A204.1 (cell line): ENCODE measurements around the gene PARP16.

Experiments
- FAIRE-seq: peaks from 2 replicates; lab custom pipeline; 2012; peaks lifted over from hg19 to GRCh38; lab: Jason Lieb, UNC

PARP16 gene, protein sequence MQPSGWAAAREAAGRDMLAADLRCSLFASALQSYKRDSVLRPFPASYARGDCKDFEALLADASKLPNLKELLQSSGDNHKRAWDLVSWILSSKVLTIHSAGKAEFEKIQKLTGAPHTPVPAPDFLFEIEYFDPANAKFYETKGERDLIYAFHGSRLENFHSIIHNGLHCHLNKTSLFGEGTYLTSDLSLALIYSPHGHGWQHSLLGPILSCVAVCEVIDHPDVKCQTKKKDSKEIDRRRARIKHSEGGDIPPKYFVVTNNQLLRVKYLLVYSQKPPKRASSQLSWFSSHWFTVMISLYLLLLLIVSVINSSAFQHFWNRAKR

DNA sequence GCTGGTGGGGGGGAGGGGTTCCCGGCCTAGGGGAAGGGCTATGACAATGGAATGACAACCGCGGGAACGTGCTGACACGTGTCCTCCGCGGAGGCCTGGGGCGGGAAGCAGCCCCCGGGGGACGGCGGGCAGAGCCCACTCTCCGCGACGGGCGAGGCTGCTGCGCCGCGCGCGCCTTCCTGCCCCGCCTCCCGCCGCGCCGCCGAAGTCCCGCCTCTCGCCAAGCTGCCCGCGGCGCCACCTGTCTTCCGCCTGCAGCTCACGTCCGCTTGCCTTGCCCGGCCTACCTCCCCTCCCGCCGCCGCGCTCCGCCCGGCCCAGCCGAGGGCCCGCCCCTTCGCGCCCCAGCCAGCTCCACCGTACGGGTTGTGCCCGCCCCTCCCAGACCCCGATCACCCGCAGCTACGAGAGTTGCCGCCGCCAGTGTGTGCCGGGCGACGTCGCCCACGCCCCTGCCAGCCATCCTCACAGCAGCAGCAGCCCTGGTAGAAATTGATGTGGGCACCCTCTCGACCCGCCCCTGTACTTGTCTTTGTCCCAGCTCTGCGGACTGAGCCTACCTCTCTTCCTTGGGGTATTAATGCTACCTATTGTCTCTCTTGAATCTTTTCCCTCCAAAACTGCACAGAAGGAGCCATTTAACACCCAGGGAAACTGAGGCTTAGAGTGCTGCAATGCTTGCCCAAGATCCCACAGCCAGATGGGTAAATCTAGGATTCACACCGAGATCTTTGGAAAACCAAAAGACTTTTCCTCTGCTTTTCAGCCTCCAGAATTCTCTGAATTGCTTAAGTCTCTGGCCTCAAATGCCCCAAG, at the start of gene PARP16:
PARP16 (minus strand) TSS at position 180 of the 816 bp plus-strand sequence. CDS start 457 bp downstream, outside the sequence.
- no peak for FAIRE-seq

DNA sequence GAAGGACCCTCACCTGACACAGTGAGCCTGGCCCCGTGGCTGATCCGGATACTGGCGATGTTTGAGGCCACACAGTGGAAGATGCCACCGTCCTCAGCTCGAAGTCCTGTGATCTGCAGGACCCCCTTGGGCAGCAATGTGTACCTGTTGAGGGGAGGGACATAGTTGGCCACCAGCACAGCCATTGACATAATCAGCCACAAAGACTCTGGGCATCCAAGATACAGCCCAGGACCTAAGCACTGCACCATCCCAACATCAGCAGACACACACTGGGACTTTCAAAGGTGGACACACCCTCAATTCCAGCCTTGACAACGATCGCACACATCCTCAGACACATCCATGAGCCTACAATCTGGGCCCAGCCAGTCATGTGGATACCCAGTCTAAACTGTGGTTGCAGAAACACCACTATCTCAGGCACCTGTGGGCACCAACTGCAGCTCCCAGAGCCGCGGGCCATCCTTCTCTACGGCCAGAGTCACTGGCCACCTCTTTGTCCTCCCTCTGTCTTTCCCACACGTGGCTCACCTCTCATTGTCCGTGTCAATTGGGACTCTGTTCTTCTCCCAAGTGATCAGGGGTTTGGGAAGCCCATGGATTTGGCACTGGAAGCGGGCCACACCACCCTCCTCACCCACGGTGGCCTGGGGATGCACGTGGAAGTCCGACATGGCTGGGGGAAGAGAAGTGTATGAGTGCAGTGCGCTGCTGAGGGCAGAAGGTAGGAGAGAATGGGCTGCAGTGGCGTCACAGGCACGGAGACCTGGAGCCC, 48.8 kb upstream of the PARP16 start:
- FAIRE-seq: no peak

DNA sequence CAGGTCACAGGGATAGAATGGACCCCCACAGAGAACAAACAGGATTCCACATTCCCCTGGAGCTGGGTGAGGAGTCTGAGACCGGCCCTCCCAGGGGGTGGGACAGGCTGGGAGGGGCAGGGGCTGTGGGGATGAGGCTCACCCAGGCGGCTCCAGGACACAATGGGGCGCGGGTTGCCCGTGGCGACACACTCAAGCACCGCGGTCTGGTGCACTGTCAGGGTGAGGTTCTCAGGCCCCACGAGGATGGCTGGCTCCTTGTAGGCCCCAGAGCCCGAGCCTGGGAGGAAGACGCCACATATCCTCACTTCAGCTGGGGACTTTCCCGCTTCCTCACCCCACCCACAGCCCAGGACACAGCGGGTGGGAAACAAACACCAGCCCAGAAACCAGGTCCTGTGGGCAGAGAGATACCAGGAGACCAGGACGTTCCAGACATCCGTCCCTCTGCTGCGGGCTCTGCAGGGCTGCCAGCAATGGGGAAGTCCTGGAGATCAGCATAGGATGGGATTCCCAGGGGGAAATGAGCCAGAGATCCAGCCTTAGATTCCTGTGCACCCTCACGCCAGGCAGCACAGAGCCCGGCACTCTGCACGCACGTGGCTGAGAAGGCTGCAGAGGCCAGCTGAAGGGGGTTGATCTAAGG, 48.0 kb upstream of the PARP16 start:
- FAIRE-seq: no peak

DNA sequence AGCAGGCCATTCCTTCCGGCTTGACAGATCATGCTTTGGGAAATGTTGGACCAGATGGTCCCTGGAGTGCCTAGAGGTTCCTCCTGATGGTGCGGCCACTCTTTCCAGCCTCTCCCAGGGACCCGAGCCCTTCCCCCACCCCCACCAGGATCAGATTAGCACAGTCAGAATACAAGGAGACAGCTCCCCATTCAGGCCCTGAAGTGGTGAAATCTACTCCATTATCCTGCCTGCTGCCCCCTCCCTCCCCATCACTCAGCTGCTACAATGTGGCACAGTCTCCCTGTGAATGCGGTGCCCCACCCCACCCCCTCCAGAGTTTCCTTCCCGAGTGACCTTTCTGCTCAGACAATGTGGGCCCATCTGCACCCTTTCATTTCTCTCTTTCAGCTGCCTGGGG, 47.2 kb upstream of the PARP16 start:
- FAIRE-seq: no peak

DNA sequence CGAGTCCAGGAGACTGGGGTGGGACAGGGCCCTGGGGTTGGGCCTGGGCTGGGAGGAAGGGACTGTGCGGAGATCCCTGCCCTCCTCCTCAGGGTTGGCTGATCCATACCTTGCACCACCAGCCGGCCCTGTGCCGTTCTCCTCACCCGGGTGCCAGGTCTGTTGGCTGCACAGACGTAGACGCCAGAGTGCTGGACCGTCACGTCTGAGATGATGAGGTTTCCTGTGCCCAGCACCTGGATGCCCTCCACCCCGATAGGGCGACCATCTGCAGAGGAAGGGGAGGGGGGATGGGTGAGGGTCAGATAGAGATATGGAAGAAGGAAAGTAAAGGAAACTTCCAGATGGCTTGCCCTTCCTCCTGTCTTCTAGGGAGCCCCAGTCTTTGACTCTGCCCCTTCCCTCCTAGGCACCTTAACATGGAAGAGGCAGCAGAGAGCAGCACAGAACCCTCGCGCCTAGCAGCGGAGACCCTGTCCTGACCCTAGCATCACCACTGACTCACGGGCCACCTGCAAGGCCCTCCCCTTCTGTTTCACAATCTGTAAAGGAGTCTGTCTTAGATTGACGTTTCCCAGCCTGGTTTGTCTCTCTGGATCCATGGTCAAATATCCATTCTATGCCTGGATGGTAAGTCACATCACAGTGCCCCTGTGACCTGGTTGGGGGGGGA, 46.6 kb upstream of the PARP16 start:
- no peak for FAIRE-seq

DNA sequence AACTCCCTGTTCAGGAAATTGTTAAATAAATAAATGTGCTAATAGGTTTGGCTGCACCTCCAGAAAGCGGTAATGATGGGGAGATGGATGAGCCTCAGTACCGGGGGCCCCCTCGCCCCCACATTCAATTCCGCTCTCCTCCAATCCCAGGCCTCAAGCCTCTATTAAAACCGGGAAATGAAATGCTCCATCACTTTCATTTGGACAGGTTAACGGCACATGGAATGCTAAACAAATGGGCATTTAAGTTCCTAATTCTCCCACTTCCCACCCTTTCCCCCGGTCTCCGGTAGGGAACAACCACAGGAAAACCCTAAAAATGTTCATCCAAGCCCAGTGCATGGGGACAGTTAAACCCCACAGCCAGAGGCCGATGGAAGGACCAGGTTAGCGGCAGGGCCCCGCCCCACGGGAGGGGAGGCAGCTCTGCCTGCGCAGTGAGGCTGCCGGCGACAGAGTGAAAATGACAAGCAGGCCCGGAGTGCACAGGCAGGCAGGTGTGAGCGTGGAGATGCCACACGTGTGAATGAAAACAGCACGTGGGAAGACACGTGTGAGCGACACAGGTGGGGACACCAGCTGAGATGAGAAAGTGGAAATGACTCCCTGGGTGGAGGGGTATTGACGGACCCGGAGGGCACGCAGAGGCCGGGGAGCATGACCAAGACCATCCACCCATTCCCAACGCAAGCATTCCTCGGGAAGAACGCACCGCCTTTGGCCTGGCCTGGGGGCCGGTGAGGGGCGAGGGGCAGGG, 45.9 kb upstream of the PARP16 start:
- FAIRE-seq: no peak

DNA sequence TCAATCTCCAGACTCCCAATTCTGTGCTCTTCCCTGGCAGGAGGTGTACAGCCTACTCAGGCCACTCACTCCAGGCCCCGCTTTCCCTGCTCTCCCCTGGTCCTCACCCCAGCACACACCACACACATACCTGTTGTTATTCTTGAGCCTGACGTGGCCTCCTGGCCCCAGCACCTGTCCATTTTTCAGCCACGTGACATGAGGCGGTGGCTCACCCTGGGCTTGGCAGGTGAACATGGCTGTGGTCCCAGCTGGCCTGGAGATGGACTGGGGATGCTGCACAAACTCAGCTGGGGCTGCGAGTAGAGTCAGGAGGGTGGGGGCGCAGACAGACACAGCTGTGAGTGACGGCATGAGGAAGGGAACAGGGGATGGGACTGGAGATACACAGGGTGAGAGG, 45.1 kb upstream of the PARP16 start:
- no peak for FAIRE-seq

DNA sequence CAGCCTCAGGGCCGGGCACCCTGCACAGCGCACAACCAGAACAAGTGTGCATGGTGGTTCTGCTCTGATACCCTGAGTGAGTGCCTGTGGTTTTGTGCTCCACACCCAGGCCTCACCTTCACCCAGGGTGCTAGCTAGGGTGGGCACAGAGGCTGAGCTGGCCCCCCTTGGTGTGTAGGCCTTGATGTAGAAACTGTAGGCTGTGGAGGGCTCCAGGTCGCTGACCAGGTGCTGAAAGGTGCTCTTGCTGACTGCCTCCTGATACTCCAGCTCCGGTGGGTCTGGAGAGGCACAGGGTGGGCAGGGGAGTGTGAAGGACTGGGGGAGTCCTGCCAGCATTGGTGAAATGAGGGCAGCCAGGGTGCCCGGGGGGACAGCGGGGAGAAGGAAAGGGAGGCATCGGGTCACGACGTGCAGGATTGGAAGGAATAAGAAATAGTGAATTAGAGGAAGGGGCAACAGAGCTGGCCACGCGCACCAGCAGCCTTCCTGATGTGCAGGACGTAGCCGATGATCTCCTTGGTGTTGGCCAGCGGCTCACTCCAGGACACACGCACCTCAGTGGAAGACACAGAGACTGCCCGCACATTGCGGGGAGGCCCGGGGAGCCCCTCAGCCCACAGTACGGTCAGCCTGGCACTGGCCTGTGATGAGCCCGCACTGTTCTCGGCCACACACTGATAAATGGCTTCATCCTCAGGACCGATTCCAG, 44.4 kb upstream of the PARP16 start:
- FAIRE-seq: no peak

DNA sequence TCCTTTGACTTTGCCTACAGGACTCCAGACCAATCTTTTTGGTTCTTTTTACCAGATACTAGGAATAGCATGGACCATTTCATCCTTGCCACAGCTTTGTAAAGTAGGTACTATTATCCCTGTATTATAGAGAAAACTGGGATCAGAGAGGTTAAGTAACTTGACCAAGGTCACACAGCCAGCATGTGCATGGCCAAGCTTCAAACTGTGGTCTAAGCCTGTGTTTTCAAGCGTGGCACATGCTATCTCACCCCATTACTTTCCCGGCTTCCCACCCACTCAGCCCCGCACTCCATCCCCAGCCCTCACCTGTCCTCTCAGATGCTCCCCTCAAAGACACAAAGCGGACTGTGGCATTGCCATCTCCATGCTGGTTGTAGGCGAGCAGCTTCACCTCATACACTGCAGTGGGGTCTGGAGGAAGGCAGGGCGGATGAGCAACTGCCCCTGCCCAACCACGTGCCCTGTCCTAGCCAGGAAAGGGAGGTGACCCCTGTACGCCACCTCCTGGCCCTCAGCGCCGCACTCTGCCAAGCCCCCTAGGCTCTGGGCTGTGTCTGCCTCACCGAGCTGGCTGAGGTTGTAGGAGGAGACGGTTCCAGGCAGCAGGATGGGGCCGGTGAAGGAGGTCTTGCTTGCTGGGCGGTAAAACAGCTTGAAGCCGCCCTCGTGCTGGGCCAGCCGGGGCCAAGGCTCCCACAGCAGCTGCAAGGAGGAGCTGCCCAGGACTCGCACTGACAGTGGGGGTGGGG, 43.5 kb upstream of the PARP16 start:
- no peak for FAIRE-seq

DNA sequence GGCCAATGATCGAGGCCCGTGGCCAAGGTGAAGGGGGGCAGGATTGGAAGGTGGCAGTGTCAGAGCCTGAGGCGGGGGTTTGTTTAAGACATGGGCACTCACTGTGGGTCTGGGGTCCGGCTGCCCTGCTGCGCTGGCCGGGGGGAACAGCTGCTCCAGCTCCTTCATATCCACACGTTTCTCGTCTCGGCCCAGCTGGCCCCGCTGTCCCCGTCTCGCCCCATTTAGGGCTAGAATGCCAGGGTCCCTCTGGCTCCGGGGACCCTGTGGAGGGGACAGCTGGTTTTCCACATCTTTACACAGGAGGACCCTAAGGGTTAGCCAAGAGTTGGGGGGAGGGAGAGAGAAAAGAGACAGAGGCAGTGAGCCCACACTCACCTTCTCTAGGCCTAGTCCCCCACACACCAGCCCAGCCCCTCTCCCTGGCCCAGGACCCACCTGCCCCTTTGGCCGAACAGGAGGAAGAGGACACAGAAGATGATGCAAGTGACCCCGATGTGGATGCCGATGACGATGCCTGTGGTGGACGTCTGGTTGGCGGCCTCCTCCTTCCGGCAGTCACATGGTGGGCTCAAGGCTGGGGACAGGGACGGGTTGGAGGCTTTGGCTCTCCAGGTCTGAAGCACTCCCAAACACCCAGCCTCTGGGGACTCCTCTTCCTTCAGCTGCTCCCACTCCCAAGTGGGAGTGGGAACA, 42.8 kb upstream of the PARP16 start:
- no peak for FAIRE-seq

DNA sequence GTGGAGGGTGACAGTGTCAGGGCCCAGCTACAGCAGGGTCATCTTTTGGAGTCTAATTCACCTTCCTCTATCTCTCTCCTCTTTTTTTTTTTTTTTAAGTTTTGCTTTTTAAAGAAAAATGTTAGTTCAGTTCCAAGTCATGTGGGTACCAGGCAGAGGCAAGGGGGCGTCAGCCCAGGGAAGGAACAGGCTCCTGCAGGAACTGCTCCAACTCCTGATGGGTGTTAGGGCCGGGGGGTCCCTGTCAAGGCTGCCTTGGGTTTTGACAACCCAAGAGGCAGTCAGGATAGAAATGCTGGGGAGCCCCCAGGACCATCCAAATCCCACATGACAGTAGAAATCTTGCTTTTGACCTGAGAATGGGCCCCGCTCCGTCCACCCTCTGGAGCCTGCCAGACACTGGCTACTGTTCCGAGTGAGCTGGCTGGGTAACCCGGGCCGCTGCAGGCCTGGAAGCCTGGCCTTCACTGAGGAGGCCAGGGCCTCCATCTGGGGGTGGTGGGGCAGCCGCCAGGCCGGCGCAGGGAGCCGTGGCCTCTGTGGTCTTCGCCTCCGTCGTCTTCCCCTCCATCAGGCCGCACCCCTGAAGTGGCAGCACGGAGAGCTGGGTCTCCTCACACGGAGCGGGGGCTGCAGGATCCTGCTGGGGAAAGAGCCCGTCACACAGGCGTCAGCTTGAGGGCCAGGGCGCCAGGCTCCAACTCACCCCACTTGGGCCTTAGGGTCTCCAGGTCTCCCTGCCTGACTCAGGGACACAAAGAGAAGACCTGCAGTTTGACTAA, 42.0 kb upstream of the PARP16 start:
- no peak for FAIRE-seq

DNA sequence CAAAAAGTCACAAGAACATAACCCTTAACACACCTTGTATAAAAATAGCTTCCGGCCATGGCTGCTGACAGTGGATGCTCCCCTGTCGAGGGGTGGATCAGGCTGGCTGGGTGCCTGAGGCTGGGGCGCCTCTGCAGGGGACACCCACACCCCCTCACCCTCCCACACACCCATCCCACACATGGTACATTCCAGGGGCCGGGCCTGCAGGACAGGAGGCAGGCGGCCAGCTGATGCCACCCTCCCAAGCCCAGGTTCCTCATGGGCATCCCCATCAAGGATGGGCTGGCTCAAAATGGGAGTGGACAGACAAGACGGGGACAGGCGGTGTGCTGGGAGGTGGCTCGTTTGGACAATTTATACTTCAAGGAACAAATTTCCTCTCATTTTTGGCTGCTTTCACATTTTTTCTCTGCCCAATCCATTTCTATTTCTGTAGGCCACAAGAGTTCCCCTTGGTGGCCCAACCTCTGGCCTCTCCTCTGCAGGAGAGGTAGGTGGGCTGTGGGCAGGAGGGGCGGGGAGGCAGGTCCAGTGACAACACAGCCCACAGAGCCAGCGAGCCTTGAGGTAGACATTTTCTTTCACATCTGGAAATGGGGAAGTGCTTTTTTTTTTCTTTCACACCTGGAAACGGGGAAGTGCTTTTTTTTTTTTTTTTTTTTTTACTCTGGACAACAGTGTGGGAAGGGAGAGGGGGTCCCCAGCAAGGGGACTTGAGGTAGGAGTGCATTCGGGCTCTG, 41.1 kb upstream of the PARP16 start:
- FAIRE-seq: no peak

DNA sequence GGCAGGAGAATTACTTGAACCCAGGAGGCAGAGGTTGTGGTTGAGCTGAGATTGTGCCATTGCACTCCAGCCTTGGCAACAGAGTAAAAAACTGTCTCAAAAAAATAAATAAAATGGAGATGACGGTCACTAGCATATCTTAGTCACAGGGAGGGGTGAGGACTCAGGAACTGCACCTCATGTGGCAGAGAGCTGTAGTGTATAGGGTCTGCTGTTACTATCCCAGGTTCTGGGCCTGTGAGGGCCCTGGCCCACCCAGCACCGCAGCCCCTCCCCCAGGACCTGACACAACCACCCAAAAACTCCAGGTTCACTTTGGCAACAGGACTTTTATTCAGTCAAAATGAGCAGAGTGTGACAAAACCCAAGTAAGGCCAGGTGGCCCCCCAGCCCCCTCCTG, 40.1 kb upstream of the PARP16 start:
- FAIRE-seq: no peak

DNA sequence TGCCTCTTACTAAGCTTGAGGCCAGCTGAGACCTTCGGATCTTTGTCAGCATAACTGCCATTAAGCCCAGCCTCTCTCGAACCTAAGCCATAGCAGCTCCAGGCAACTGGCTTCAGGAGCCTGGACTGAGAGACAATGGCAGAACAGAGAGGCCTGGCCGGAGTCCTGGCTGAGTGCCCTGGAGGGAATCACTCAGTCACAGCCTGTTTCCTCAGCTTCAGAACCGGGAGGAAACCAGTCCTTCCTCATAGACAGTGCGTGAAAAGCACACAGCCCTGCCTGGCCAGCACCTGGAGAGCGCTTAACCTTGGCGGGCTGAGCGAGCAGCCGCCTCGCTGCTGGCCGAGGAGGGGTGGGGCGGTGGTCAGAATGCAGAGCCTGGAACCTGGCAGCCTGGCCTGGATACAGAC, 39.4 kb upstream of the PARP16 start:
- no peak for FAIRE-seq

DNA sequence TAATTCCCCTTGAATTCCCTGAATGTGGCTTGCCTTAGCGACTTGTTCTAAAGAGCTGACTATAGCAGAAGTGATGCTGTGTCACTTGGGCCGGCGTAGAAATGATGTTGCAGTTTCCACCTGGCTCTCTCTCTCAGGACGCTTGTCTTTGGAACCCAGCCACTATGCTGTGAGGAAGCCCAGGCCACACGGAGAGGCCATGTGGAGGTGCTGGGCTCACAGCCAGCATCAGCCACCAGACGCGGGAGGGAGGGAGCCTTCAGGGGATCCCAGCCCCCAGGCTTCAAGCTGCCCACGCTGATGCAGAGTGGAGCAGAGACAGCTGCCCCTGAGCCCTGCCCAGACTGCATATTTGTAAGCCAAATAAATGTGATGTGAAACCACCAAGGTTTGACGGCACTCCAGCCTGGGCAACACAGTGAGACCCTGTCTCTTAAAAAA, 36.4 kb upstream of the PARP16 start:
- FAIRE-seq: no peak

DNA sequence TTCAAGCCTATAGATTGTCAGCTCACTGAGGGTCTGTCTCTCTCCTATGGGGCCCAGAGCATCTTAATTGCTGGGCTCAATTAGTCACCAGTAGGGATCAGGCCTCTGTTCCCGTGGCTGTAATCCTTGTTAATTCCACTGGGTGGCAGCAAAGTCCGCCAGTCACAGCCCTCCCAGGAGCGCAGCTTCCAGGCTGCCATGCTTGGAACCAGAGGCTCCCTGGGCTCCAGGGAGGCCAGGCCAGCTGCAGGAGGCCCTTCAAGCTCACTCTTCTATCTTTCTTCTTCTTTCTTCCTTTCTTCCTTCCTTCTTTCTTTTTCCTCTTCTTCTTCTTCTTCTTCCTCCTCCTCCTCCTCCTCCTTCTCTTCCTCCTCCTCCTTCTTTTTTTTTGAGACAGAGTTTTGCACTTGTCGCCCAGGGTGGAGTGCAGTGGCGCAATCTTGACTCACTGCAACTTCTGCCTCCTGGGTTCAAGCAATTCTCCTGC, 32.2 kb upstream of the PARP16 start:
- peak; percentile 48 for FAIRE-seq

DNA sequence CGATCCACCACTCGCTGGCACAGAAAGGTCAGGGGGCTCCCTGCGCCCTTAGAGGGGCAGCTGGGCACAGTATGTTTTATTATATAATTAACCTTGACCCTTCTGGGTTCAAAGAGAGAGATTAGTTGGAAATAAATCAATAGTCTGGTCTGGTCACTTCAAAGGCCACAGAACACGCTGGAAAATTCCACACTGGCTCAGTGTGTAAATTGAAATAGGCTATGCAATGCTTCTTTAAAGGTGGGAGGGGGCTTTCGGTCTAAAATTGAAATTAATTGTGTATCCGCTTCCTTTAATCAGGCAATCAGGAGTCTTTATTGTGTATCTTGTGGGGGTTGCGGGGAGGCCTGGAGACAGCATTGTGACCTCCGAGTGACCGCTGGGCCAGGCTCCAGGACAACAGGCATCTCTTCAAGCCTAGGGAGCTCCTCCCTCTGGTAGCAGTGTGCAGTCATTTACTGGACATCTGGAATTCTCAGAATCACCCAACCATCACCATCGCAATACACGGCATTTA, 25.8 kb upstream of the PARP16 start:
- FAIRE-seq: no peak
